ENCODE data around the gene YIPF3.

DNA sequence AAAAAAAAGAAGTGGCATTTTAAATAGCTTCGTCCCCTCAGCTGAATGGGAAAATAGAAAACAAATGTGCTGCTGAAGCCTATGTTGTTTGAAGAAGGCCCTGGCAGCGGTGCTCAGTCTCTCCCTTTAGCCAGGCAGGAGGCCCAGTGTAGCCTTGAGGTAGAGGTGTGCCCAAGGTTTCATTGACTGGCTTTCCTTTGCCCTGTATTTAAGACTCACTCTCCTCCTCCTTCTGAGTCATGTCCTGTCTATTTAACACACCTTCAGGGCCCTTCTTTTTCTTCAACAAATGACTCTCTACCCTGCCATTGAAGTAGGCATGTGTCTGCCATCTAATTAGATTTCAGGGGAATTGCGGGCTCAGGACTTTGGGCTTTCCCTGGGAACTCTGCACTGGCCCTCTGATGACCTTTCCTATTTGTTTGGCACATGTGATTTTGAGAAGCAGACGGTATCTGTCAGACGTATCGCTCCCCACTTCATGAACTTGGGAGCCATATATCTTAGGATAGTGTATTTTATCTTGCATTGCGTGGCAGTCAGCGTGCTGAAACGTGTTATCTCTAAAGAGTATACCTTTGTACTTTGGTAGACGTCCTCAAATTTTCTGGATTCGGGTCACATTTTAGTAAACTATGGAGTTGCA is 35.0 kb downstream of the YIPF3 start:
- TF ChIP-seq, protein P1, sequence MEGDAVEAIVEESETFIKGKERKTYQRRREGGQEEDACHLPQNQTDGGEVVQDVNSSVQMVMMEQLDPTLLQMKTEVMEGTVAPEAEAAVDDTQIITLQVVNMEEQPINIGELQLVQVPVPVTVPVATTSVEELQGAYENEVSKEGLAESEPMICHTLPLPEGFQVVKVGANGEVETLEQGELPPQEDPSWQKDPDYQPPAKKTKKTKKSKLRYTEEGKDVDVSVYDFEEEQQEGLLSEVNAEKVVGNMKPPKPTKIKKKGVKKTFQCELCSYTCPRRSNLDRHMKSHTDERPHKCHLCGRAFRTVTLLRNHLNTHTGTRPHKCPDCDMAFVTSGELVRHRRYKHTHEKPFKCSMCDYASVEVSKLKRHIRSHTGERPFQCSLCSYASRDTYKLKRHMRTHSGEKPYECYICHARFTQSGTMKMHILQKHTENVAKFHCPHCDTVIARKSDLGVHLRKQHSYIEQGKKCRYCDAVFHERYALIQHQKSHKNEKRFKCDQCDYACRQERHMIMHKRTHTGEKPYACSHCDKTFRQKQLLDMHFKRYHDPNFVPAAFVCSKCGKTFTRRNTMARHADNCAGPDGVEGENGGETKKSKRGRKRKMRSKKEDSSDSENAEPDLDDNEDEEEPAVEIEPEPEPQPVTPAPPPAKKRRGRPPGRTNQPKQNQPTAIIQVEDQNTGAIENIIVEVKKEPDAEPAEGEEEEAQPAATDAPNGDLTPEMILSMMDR (IDR thresholded peaks at IDR 0.05): no peak
- TF ChIP-seq POLR2A (IDR thresholded peaks at IDR 0.05) (no peak), POLR2AphosphoS5 (IDR thresholded peaks at IDR 0.05) (no peak)
